CD4-positive, alpha-beta T cell (primary cell): Measurements from ENCODE around the gene NAA10. TPM values are rescaled to one million over a fixed set of nuclear protein-coding genes. Genes with fewer than 3 reads are reported as not detected.

Source experiments
- ATAC-seq: fragments of 200-7000 bp; cut with Tn5 transposase; one replicate; pipeline ENCODE4 v1.10.0; 2022; ENCODE audit warnings: mild to moderate bottlenecking; ENCODE audit not compliant: poor library complexity
- CTCF ChIA-PET: fragments of 350-600 bp; sonication (Branson Sonifier 250); formaldehyde crosslinking; loops from one replicate; lab custom pipeline; 2021; ENCODE audit warnings: antibody characterized with exemption, inconsistent platforms; lab: Charles Lee
- POLR2A ChIA-PET: fragments of 350-600 bp; sonication (Branson Sonifier 250); formaldehyde crosslinking; loops from one replicate; lab custom pipeline; 2021; ENCODE audit warnings: antibody characterized with exemption, inconsistent platforms; lab: Charles Lee
- DNase-seq, 14 experiments: peaks; one replicate each; pipeline ENCODE4 v3.0.0-alpha.2; 2013 to 2020; ENCODE audit warnings: mixed read lengths in 2 of 14
- H3K27ac ChIP-seq, 2 donors: one replicate each; pipeline versions ENCODE4 v1.5.1 to v1.7.0; 2013; ENCODE audit warnings: low read length in 2 of 2, low read depth in 1 of 2, mild to moderate bottlenecking in 1 of 2
- H3K27me3 ChIP-seq, 2 experiments: 1 replicate in 1 of 2; 2 replicates in 1 of 2; pipeline versions ENCODE4 v1.6.1 to v1.7.0; 2013; ENCODE audit warnings: low read length in 2 of 2, control low read depth in 1 of 2, mild to moderate bottlenecking in 1 of 2, moderate library complexity in 1 of 2; ENCODE audit not compliant: insufficient read depth in 2 of 2, control insufficient read depth in 1 of 2
- H3K36me3 ChIP-seq: one replicate; pipeline ENCODE4 v1.6.1; 2013; ENCODE audit warnings: low read length, control low read depth; ENCODE audit not compliant: insufficient read depth
- H3K4me1 ChIP-seq: one replicate; pipeline ENCODE4 v1.6.1; 2013; ENCODE audit warnings: low read length, control low read depth; ENCODE audit not compliant: insufficient read depth
- H3K4me3 ChIP-seq: one replicate; pipeline ENCODE4 v1.5.1; 2013; ENCODE audit warnings: mild to moderate bottlenecking, low read length, moderate library complexity
- H3K9me3 ChIP-seq, 2 experiments: 1 replicate in 1 of 2; 2 replicates in 1 of 2; pipeline versions ENCODE4 v1.6.1 to v1.7.0; 2013; ENCODE audit warnings: low read length in 2 of 2, mild to moderate bottlenecking in 2 of 2, control low read depth in 1 of 2, moderate library complexity in 1 of 2; ENCODE audit not compliant: control insufficient read depth in 1 of 2, insufficient read depth in 1 of 2
- H3K27ac Mint-ChIP-seq: one replicate; pipeline ENCODE4 v1.8.0; 2020; ENCODE audit warnings: mixed read lengths
- H3K27me3 Mint-ChIP-seq: one replicate; pipeline ENCODE4 v1.8.0; 2021; ENCODE audit warnings: mixed read lengths
- H3K36me3 Mint-ChIP-seq: one replicate; pipeline ENCODE4 v1.8.0; 2021; ENCODE audit warnings: low read depth, mixed read lengths
- H3K4me1 Mint-ChIP-seq: one replicate; pipeline ENCODE4 v1.8.0; 2021; ENCODE audit warnings: low read depth, mixed read lengths
- H3K4me3 Mint-ChIP-seq: one replicate; pipeline ENCODE4 v1.8.0; 2020; ENCODE audit warnings: mild to moderate bottlenecking, mixed read lengths
- H3K9me3 Mint-ChIP-seq: one replicate; pipeline ENCODE4 v1.8.0; 2020; ENCODE audit warnings: mixed read lengths
- intact Hi-C, 2 experiments: fragments of 100-400 bp; cut with DNase I in 1 of 2; cut with micrococcal nuclease in 1 of 2; formaldehyde crosslinking; loops; one replicate each; pipeline versions ENCODE4 v1.15.1 to v1.9.0; 2023 to 2025; cut with DNase I, micrococcal nuclease
- total RNA-seq, 174 experiments: library from RNA in 2 of 174; stranded (reverse) in 2 of 174; gene quantifications; one replicate each; pipeline ENCODE4 v1.2.3 and lab custom pipeline; 2021 to 2026
- TF ChIP-seq, protein P1 (sequence below): fragments of 200-600 bp; IDR thresholded peaks from one replicate; pipeline ENCODE4 v1.8.0; 2022; ENCODE audit warnings: antibody characterized with exemption, mild to moderate bottlenecking

The NAA10 gene
- total RNA-seq, 2 experiments from 2014 or later = 41.5 to 42.0 TPM

DNA sequence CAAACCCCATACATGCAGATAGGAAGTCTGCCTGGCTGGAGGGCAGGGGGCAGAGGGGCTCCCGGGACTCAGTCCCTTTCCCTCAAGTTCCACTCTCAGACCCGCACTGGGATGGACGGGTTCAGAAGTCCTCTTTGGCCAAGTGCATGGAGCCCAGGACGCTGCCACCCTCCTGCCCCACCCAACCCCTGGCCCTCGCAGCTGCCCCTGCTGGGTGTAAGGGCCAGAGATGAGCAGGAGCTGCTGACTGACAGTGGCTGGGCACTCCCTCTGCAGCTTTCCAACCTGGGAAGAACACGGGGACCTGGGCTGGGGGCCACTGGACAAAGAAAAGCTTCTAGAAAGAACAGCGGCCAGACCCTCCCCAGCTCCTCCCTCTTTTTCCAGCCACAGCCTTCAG lies 52.3 kb downstream of the NAA10 start:
- TF ChIP-seq, protein P1, sequence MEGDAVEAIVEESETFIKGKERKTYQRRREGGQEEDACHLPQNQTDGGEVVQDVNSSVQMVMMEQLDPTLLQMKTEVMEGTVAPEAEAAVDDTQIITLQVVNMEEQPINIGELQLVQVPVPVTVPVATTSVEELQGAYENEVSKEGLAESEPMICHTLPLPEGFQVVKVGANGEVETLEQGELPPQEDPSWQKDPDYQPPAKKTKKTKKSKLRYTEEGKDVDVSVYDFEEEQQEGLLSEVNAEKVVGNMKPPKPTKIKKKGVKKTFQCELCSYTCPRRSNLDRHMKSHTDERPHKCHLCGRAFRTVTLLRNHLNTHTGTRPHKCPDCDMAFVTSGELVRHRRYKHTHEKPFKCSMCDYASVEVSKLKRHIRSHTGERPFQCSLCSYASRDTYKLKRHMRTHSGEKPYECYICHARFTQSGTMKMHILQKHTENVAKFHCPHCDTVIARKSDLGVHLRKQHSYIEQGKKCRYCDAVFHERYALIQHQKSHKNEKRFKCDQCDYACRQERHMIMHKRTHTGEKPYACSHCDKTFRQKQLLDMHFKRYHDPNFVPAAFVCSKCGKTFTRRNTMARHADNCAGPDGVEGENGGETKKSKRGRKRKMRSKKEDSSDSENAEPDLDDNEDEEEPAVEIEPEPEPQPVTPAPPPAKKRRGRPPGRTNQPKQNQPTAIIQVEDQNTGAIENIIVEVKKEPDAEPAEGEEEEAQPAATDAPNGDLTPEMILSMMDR = no peak
- H3K9me3 Mint-ChIP-seq = no peaks in the 10 kb centered on the region

GRCh38 chrX:153882086-153882498 lies 52.7 kb downstream of the NAA10 start:
- Mint-ChIP-seq H3K4me3 (no peak overlapping the region), H3K36me3 (no peaks in the 10 kb centered on the region), H3K4me1 (peaks cover 15% of the 10 kb centered on the region), H3K27me3 (peaks cover 22% of the 10 kb centered on the region), H3K27ac (no peak overlapping the region), H3K9me3 (no peaks in the 10 kb centered on the region)
- intact Hi-C loops = loop anchor here in 1 of 2 experiments (10.0 kb wide), 1 partner anchor 117 kb away; the partner anchor contains the start of gene PLXNB3
- H3K36me3 ChIP-seq = no peaks in the 10 kb centered on the region
- no peak overlapping the region for H3K4me3 ChIP-seq
- DNase-seq = no peak
- ATAC-seq = no peak
- H3K27ac ChIP-seq = no peak overlapping the region
- POLR2A ChIA-PET = no interaction called here
- TF ChIP-seq, protein P1 = no peak
- peaks cover 0 to 10% of the 10 kb centered on the region in 2 experiments for H3K9me3 ChIP-seq
- H3K27me3 ChIP-seq = peaks cover 24 to 60% of the 10 kb centered on the region in 2 experiments
- CTCF ChIA-PET = no interaction called here
- H3K4me1 ChIP-seq = peaks cover 30% of the 10 kb centered on the region

More for the DNA sequence above, 52.3 kb downstream of the NAA10 start:
- POLR2A ChIA-PET = no interaction called here
- ATAC-seq (no peak), DNase-seq (no peak)
- peaks cover 15% of the 10 kb centered on the region for H3K4me1 Mint-ChIP-seq
- Histone ChIP-seq H3K9me3 (peaks cover 0 to 10% of the 10 kb centered on the region in 2 experiments), H3K4me1 (peaks cover 30% of the 10 kb centered on the region), H3K36me3 (no peaks in the 10 kb centered on the region), H3K27me3 (peaks cover 23 to 60% of the 10 kb centered on the region in 2 experiments), H3K4me3 (no peak overlapping the region), H3K27ac (no peak overlapping the region)
- no peaks in the 10 kb centered on the region for H3K36me3 Mint-ChIP-seq
- CTCF ChIA-PET = no interaction called here
- H3K27ac Mint-ChIP-seq = no peak overlapping the region
- intact Hi-C loops = loop anchor here in 1 of 2 experiments (10.0 kb wide), 1 partner anchor 118 kb away; the partner anchor contains the start of gene PLXNB3
- H3K4me3 Mint-ChIP-seq = no peak overlapping the region
- peaks cover 22% of the 10 kb centered on the region for H3K27me3 Mint-ChIP-seq

DNA sequence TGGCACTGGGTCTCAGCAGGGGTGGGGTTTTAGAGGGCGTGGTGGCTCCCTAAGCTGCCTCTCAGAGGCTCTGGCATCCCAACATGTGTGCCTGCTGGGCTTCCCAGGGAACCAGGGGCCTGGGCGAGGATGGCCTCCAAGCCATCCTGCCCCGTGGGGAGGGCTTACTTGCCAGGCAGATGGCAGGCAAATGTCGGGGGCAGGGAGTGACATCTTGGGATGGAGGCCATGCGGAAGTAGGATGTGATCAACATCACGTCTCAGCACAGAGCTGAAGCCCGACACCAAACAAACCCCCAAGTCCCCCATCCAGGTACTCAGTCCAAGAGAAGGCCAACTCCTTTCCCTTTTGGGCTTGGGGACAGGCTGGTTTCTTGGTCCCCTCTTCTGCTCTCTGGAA lies 53.6 kb downstream of the NAA10 start:
- peaks cover 27% of the 10 kb centered on the region for H3K4me1 ChIP-seq
- H3K9me3 ChIP-seq = peaks cover 0 to 10% of the 10 kb centered on the region in 2 experiments
- H3K4me3 Mint-ChIP-seq = no peak overlapping the region
- intact Hi-C loops = loop anchor here in 1 of 2 experiments (10.0 kb wide), 1 partner anchor 116 kb away; the partner anchor contains the start of gene PLXNB3
- H3K4me1 Mint-ChIP-seq = peaks cover 15% of the 10 kb centered on the region
- H3K36me3 Mint-ChIP-seq = no peaks in the 10 kb centered on the region
- DNase-seq (no peak), ATAC-seq (no peak)
- TF ChIP-seq, protein P1 = no peak
- H3K27me3 ChIP-seq = peaks cover 24 to 56% of the 10 kb centered on the region in 2 experiments
- ChIA-PET POLR2A (no interaction called here), CTCF (no interaction called here)
- peaks cover 24% of the 10 kb centered on the region for H3K27me3 Mint-ChIP-seq
- H3K36me3 ChIP-seq = no peaks in the 10 kb centered on the region
- H3K4me3 ChIP-seq = no peak overlapping the region
- H3K27ac ChIP-seq = no peak overlapping the region
- no peak overlapping the region for H3K27ac Mint-ChIP-seq
- H3K9me3 Mint-ChIP-seq = no peaks in the 10 kb centered on the region
